Heart left ventricle (tissue), 16 donors: Measurements from ENCODE around the gene ARIH1. TPM values are rescaled to one million over a fixed set of nuclear protein-coding genes. Genes with fewer than 3 reads are reported as not detected.

Experiments
- ATAC-seq, 4 donors: fragments of 200-7000 bp; cut with Tn5 transposase; one replicate each; pipeline ENCODE4 v1.9.1; 2020 to 2022; ENCODE audit warnings: moderate library complexity in 4 of 4, mild to moderate bottlenecking in 3 of 4, moderate number of reproducible peaks in 1 of 4
- DNase-seq, 5 donors: peaks; one replicate each; pipeline ENCODE4 v3.0.0-alpha.2; 2020
- H3K27ac ChIP-seq, 12 donors: fragments of 200-600 bp; sonication (generic) in 4 of 12; one replicate each; pipeline versions ENCODE4 v1.5.0 to v1.8.0; 2016 to 2022; ENCODE audit warnings: mild to moderate bottlenecking in 2 of 12
- H3K27me3 ChIP-seq, 9 donors: fragments of 200-600 bp; sonication (generic) in 2 of 9; one replicate each; pipeline versions ENCODE4 v1.5.1 to v1.8.0; 2016 to 2022; ENCODE audit warnings: mild to moderate bottlenecking in 3 of 9
- H3K36me3 ChIP-seq, 9 donors: fragments of 200-600 bp; sonication (generic) in 2 of 9; one replicate each; pipeline versions ENCODE4 v1.5.0 to v1.8.0; 2018 to 2022; ENCODE audit warnings: mild to moderate bottlenecking in 2 of 9
- H3K4me1 ChIP-seq, 12 donors: fragments of 200-600 bp; sonication (generic) in 4 of 12; one replicate each; pipeline versions ENCODE4 v1.5.0 to v1.8.0; 2016 to 2022; ENCODE audit warnings: mild to moderate bottlenecking in 3 of 12
- H3K4me3 ChIP-seq, 12 donors: fragments of 200-600 bp; sonication (generic) in 4 of 12; one replicate each; pipeline versions ENCODE4 v1.5.0 to v1.8.0; 2017 to 2022; ENCODE audit warnings: mild to moderate bottlenecking in 9 of 12, moderate library complexity in 4 of 12
- H3K9me3 ChIP-seq, 12 donors: fragments of 200-600 bp; sonication (generic) in 4 of 12; one replicate each; pipeline versions ENCODE4 v1.5.0 to v1.8.0; 2016 to 2022; ENCODE audit warnings: mild to moderate bottlenecking in 1 of 12
- CTCF ChIP-seq, 12 donors: fragments of 200-600 bp; sonication (generic) in 4 of 12; IDR thresholded peaks; one replicate each; pipeline versions ENCODE4 v1.5.0 to v1.8.0; 2018 to 2022; ENCODE audit warnings: antibody characterized with exemption in 12 of 12, mild to moderate bottlenecking in 5 of 12
- POLR2A ChIP-seq, 2 donors: fragments of 450-650 bp; IDR thresholded peaks; one replicate each; pipeline ENCODE4 v1.6.1; 2017; ENCODE audit warnings: antibody characterized with exemption in 2 of 2, mild to moderate bottlenecking in 2 of 2, moderate library complexity in 2 of 2
- WGBS, 4 donors: extraction: QIAGEN DNeasy Blood & Tissue Kit in 2 of 4; methylation state at CpG; one replicate each; pipeline versions ENCODE4 v1.1.5 to v1.1.7; 2013 to 2018; 5-methylcytosine and 5-hydroxymethylcytosine counted together
- intact Hi-C, 10 donors: fragments of 100-400 bp; cut with DNase I; formaldehyde crosslinking; loops; one replicate each; pipeline versions ENCODE4 v1.11.1 to v1.14.2; 2022
- polyA plus RNA-seq, 2 donors: library from polyadenylated mRNA; stranded (reverse); fragments of 200-250 nt; gene quantifications; one replicate each; pipeline ENCODE4 v1.2.3, GENCODE V29; 2013
- total RNA-seq, 9 donors: library from RNA; depleted of rRNA in 2 of 9; stranded (reverse); fragments of >200 nt in 2 of 9; fragmentation: NEBNext Ultra II Directional in 3 of 9; extraction: Animal tissue kit (Norgen Biotek cat#: 25700) in 3 of 9; gene quantifications; one replicate each; pipeline versions ENCODE4 v1.1.0 to v1.2.4, GENCODE V29; 2016 to 2023
- donor health status: ischemic (EF 13 %, LVEDD 7.1; RV severe dilation, severe dysfunction).
- donor health status: healthy with polysubstance abuse.
- donor health status: DM: no; HTN: yes; CAD: no.
- donor health status: DM: no; HTN: no; CAD: no.
- donor health status: ischemic (EF 25% LVEDD 6.9; RV normal size, moderate dysfunction).
- donor health status: ischemic (EF 25% LVEDD 5.7; RV mildly dilated, moderate dysfunction).
- donor health status: healthy.
- donor health status: DM: yes; HTN: yes; CAD: no.
- donor health status: ischemic (EF 35%, LVEDD 5.7; RV mildly dilated, moderate dysfunction).
- donor health status: nonischemic (EF 11% LVEDD 7.7; RV severe dilation, severe dysfunction).
- donor health status: DM: yes; HTN: yes; CAD: no.
- donor health status: PGD.
- donor health status: ischemic (EF 29% LVEDD 5.4; RV normal size, mild dysfunction).
- donor health status: nonischemic (EF 23%, LVEDD 6.1; RV moderate dilation, normal function).

Gene ARIH1
- total and polyA plus RNA-seq, 11 donors: 25.3 to 217 (median 158) TPM

GRCh38 chr15:72541674-72542073 is 67.5 kb downstream of the ARIH1 start:
- TF ChIP-seq CTCF (IDR thresholded peaks at IDR 0.05) (no peak), POLR2A (IDR thresholded peaks at IDR 0.05) (no peak)
- ATAC-seq (peak in 1 of 4 donors; percentile 50), DNase-seq (no peak)
- H3K27ac ChIP-seq: no peak overlapping the region
- peaks cover 0 to 22% (median 18%) of the 10 kb centered on the region in 9 donors for H3K36me3 ChIP-seq
- H3K9me3 ChIP-seq: peaks cover 0 to 14% (median 6%) of the 10 kb centered on the region in 12 donors
- no peak overlapping the region for H3K4me3 ChIP-seq
- H3K4me1 ChIP-seq: peaks cover 0 to 7% (median 1%) of the 10 kb centered on the region in 12 donors
- no peaks in the 10 kb centered on the region for H3K27me3 ChIP-seq
- intact Hi-C loops: no loop called here

GRCh38 chr15:72545156-72545555 is 71.0 kb downstream of the ARIH1 start:
- peaks cover 0 to 37% (median 23%) of the 10 kb centered on the region in 9 donors for H3K36me3 ChIP-seq
- DNase-seq: no peak
- intact Hi-C loops: no loop called here
- WGBS, 4 donors: 94 to 96% (median 95%) methylated on average over 1 of the region's 1 CpG
- no peak overlapping the region for H3K27ac ChIP-seq
- TF ChIP-seq POLR2A (IDR thresholded peaks at IDR 0.05) (no peak), CTCF (IDR thresholded peaks at IDR 0.05) (no peak)
- H3K4me3 ChIP-seq: no peak overlapping the region
- peaks cover 0 to 7% (median 0%) of the 10 kb centered on the region in 12 donors for H3K4me1 ChIP-seq
- no peaks in the 10 kb centered on the region for H3K27me3 ChIP-seq
- H3K9me3 ChIP-seq: peaks cover 0 to 14% (median 6%) of the 10 kb centered on the region in 12 donors
- ATAC-seq: no peak

- DNase-seq (no peak), ATAC-seq (no peak)
- Histone ChIP-seq H3K4me3 (no peak overlapping the region), H3K36me3 (peaks cover 0 to 52% (median 34%) of the 10 kb centered on the region in 9 donors), H3K9me3 (no peaks in the 10 kb centered on the region), H3K27ac (no peak overlapping the region), H3K4me1 (peaks cover 0 to 5% (median 0%) of the 10 kb centered on the region in 12 donors), H3K27me3 (no peaks in the 10 kb centered on the region)
- intact Hi-C loops: no loop called here
- TF ChIP-seq CTCF (IDR thresholded peaks at IDR 0.05): no peak
- TF ChIP-seq POLR2A (IDR thresholded peaks at IDR 0.05): no peak
- WGBS, 4 donors: 93 to 97% (median 95%) methylated on average over 8 of the region's 8 CpGs
These were observed 80.6 kb downstream of the ARIH1 start for GRCh38 chr15:72554471-72555425.

GRCh38 chr15:72559781-72560180 is 85.7 kb downstream of the ARIH1 start:
- Histone ChIP-seq H3K9me3 (no peaks in the 10 kb centered on the region), H3K36me3 (peaks cover 0 to 86% (median 68%) of the 10 kb centered on the region in 9 donors), H3K27ac (no peak overlapping the region), H3K4me1 (peaks cover 0 to 27% (median 0%) of the 10 kb centered on the region in 12 donors), H3K27me3 (no peaks in the 10 kb centered on the region), H3K4me3 (no peak overlapping the region)
- TF ChIP-seq POLR2A (IDR thresholded peaks at IDR 0.05) (no peak), CTCF (IDR thresholded peaks at IDR 0.05) (no peak)
- WGBS, 4 donors: 92 to 95% (median 94%) methylated on average over 3 of the region's 3 CpGs
- DNase-seq (no peak), ATAC-seq (no peak)
- intact Hi-C loops: no loop called here
